Neural crest cell (in vitro differentiated cells): Measurements from ENCODE around the gene FMNL3. TPM values are rescaled to one million over a fixed set of nuclear protein-coding genes. Genes with fewer than 3 reads are reported as not detected.
"Not testable (repeated sequence)": the region's sequence is repeated elsewhere in the genome, so short reads cannot be mapped to it uniquely, and the experiment has no call there.

Experiments
- DNase-seq: peaks from one replicate; pipeline ENCODE4 v3.0.0; 2021; ENCODE audit warnings: low read depth, mixed read lengths, low spot score
- H3K27ac Mint-ChIP-seq: one replicate; pipeline ENCODE4 v1.8.0; 2021; ENCODE audit warnings: mild to moderate bottlenecking, mixed read lengths; ENCODE audit not compliant: unreplicated experiment
- H3K27me3 Mint-ChIP-seq: 2 replicates; pipeline ENCODE4 v1.8.0; 2021; ENCODE audit warnings: low read depth, mild to moderate bottlenecking, mixed read lengths
- H3K36me3 Mint-ChIP-seq: 2 replicates; pipeline ENCODE4 v1.8.0; 2021; ENCODE audit warnings: low read depth, mild to moderate bottlenecking, mixed read lengths
- H3K4me1 Mint-ChIP-seq: 2 replicates; pipeline ENCODE4 v1.8.0; 2021; ENCODE audit warnings: mixed read lengths
- H3K4me3 Mint-ChIP-seq: one replicate; pipeline ENCODE4 v1.8.0; 2021; ENCODE audit warnings: mild to moderate bottlenecking, mixed read lengths
- H3K9me3 Mint-ChIP-seq: 2 replicates; pipeline ENCODE4 v1.8.0; 2021; ENCODE audit warnings: mixed read lengths
- CTCF ChIP-seq: fragments of 200-600 bp; sonication (generic); conservative IDR thresholded peaks from 2 replicates; pipeline ENCODE4 v1.5.0; 2021; ENCODE audit warnings: antibody characterized with exemption, mild to moderate bottlenecking
- total RNA-seq: library from RNA; stranded (reverse); gene quantifications from 2 replicates; pipeline ENCODE4 v1.2.1, GENCODE V29; 2021

FMNL3 gene
- total RNA-seq, 1 donor from 2014 or later: 38.9 TPM

GRCh38 chr12:49616533-49617219, 90.5 kb downstream of the FMNL3 start:
- H3K4me1 Mint-ChIP-seq: peaks cover 18% of the 10 kb centered on the region
- no peak overlapping the region for H3K4me3 Mint-ChIP-seq
- DNase-seq: no peak
- no peak for TF ChIP-seq CTCF
- H3K9me3 Mint-ChIP-seq: peaks cover 8% of the 10 kb centered on the region
- peaks cover 20% of the 10 kb centered on the region for H3K27me3 Mint-ChIP-seq
- no peak overlapping the region for H3K27ac Mint-ChIP-seq
- H3K36me3 Mint-ChIP-seq: peaks cover 5% of the 10 kb centered on the region

- Mint-ChIP-seq H3K27me3 (peaks cover 20% of the 10 kb centered on the region), H3K4me1 (peaks cover 11% of the 10 kb centered on the region), H3K9me3 (peaks cover 8% of the 10 kb centered on the region), H3K27ac (no peak overlapping the region), H3K36me3 (peaks cover 5% of the 10 kb centered on the region), H3K4me3 (no peak overlapping the region)
- no peak for DNase-seq
- no peak for TF ChIP-seq CTCF
These were observed 91.5 kb downstream of the FMNL3 start for GRCh38 chr12:49615725-49616124.

- no peak for DNase-seq
- peaks cover 9% of the 10 kb centered on the region for H3K27me3 Mint-ChIP-seq
- H3K4me1 Mint-ChIP-seq: peaks cover 16% of the 10 kb centered on the region
- TF ChIP-seq CTCF: no peak
- H3K36me3 Mint-ChIP-seq: peaks cover 11% of the 10 kb centered on the region
- no peak overlapping the region for H3K4me3 Mint-ChIP-seq
- H3K9me3 Mint-ChIP-seq: peaks cover 13% of the 10 kb centered on the region
- no peak overlapping the region for H3K27ac Mint-ChIP-seq
These were observed 95.0 kb downstream of the FMNL3 start for GRCh38 chr12:49612210-49612609.

GRCh38 chr12:49610785-49611184, 96.4 kb downstream of the FMNL3 start:
- not testable (repeated sequence) for H3K27me3 Mint-ChIP-seq, DNase-seq, H3K4me3 Mint-ChIP-seq, H3K27ac Mint-ChIP-seq
- H3K9me3 Mint-ChIP-seq: peaks cover 13% of the 10 kb centered on the region
- peaks cover 11% of the 10 kb centered on the region for H3K36me3 Mint-ChIP-seq
- H3K4me1 Mint-ChIP-seq: peaks cover 16% of the 10 kb centered on the region

GRCh38 chr12:49609875-49610154, 97.4 kb downstream of the FMNL3 start:
- Mint-ChIP-seq H3K4me3 (no peak overlapping the region), H3K9me3 (peaks cover 13% of the 10 kb centered on the region), H3K27ac (no peak overlapping the region), H3K36me3 (peaks cover 11% of the 10 kb centered on the region), H3K27me3 (peaks cover 2% of the 10 kb centered on the region), H3K4me1 (peaks cover 16% of the 10 kb centered on the region)
- no peak for DNase-seq
- no peak for TF ChIP-seq CTCF

- H3K27ac Mint-ChIP-seq: no peak overlapping the region
- H3K4me3 Mint-ChIP-seq: no peak overlapping the region
These were observed 97.9 kb downstream of the FMNL3 start for GRCh38 chr12:49609059-49609874.

GRCh38 chr12:49605539-49605938, 101.7 kb downstream of the FMNL3 start, which contains the start of gene FAM186B:
Gene FAM186B, minus strand, starts transcription at chr12:49605639. Its CDS starts 162 bp downstream, at chr12:49605477.
- H3K27me3 Mint-ChIP-seq, H3K4me3 Mint-ChIP-seq, H3K36me3 Mint-ChIP-seq, H3K27ac Mint-ChIP-seq, H3K9me3 Mint-ChIP-seq, H3K4me1 Mint-ChIP-seq, DNase-seq: not testable (repeated sequence)

More at GRCh38 chr12:49609059-49609874, 97.9 kb downstream of the FMNL3 start:
- no peak for TF ChIP-seq CTCF
- H3K9me3 Mint-ChIP-seq: peaks cover 13% of the 10 kb centered on the region
- H3K4me1 Mint-ChIP-seq: peaks cover 16% of the 10 kb centered on the region
- peaks cover 2% of the 10 kb centered on the region for H3K27me3 Mint-ChIP-seq
- peaks cover 11% of the 10 kb centered on the region for H3K36me3 Mint-ChIP-seq
- DNase-seq: no peak
